Progenitor cell of endocrine pancreas (in vitro differentiated cells): ENCODE data around the gene CRB2. TPM values are rescaled to one million over a fixed set of nuclear protein-coding genes. Genes with fewer than 3 reads are reported as not detected.
A peak's percentile ranks its signal among the peaks of the same experiment; 100 is the strongest.

ENCODE experiments used
- DNase-seq: peaks from one replicate; pipeline ENCODE4 v3.0.0; 2021; ENCODE audit warnings: low spot score; ENCODE audit not compliant: unreplicated experiment
- H3K27ac Mint-ChIP-seq: 2 replicates; pipeline ENCODE4 v1.8.0; 2021; ENCODE audit warnings: mild to moderate bottlenecking, moderate library complexity, mixed read lengths
- H3K27me3 Mint-ChIP-seq: 2 replicates; pipeline ENCODE4 v1.8.0; 2021; ENCODE audit warnings: mixed read lengths
- H3K36me3 Mint-ChIP-seq: 2 replicates; pipeline ENCODE4 v1.8.0; 2022; ENCODE audit warnings: mixed read lengths; ENCODE audit not compliant: insufficient read depth
- H3K4me1 Mint-ChIP-seq: 2 replicates; pipeline ENCODE4 v1.8.0; 2021; ENCODE audit warnings: low read depth, mixed read lengths
- H3K4me3 Mint-ChIP-seq: 2 replicates; pipeline ENCODE4 v1.8.0; 2021; ENCODE audit warnings: low read depth, mild to moderate bottlenecking, moderate library complexity, mixed read lengths
- H3K9me3 Mint-ChIP-seq: 2 replicates; pipeline ENCODE4 v1.8.0; 2021; ENCODE audit warnings: low read depth, mixed read lengths
- microRNA-seq: library from miRNA; unstranded; fragments of <30 nt; microRNA quantifications from one replicate; pipeline ENCODE4 v1.1.0, GENCODE V29; 2020; ENCODE audit warnings: borderline number of aligned reads; ENCODE audit not compliant: unreplicated experiment
- total RNA-seq: library from RNA; stranded (reverse); gene quantifications from 2 replicates; pipeline ENCODE4 v1.2.1, GENCODE V29; 2021
- TF ChIP-seq, protein P1 (sequence below): fragments of 200-600 bp; sonication (generic); IDR thresholded peaks from one replicate; pipeline ENCODE4 v1.5.0; 2021; ENCODE audit warnings: antibody characterized with exemption, mild to moderate bottlenecking; ENCODE audit not compliant: unreplicated experiment

The CRB2 gene
- total RNA-seq, 1 donor from 2014 or later: 8.4 TPM

DNA sequence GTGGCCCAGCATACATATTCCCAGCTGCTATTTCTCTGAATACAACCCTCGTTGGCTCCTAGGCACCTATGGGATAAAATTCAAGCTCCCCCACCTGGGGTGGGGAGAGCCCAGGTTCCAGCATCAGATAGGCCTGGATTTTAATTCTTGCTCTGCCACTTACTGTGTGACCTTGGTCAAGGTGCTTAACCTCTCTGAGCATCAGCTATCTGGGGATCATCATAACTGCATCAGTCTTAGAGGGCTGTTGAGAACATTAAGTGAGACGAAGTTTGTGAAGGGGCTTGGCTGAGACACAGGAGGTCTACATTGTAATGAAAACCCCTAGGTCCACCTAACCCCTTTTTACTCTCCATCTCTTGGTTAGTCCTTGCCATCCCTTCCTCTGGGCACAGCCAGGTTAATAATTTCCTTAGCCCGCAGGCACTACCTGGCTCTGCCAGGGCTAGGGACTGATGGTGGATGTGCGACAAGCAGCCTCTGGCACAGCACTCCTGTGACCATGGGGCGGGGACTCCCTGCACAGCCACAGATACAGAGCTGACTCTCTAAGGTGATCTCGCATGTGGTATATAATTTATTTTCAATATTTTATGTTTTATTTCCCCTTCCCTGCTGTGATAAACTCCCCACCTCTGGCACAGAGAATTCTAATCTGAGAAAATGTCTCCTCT, 68.7 kb downstream of the CRB2 start:
- Mint-ChIP-seq H3K9me3 (peaks cover 8% of the 10 kb centered on the region), H3K36me3 (peaks cover 15% of the 10 kb centered on the region), H3K27ac (no peak overlapping the region), H3K4me3 (no peak overlapping the region), H3K27me3 (peaks cover 3% of the 10 kb centered on the region), H3K4me1 (peaks cover 3% of the 10 kb centered on the region)
- DNase-seq: no peak
- TF ChIP-seq, protein P1, sequence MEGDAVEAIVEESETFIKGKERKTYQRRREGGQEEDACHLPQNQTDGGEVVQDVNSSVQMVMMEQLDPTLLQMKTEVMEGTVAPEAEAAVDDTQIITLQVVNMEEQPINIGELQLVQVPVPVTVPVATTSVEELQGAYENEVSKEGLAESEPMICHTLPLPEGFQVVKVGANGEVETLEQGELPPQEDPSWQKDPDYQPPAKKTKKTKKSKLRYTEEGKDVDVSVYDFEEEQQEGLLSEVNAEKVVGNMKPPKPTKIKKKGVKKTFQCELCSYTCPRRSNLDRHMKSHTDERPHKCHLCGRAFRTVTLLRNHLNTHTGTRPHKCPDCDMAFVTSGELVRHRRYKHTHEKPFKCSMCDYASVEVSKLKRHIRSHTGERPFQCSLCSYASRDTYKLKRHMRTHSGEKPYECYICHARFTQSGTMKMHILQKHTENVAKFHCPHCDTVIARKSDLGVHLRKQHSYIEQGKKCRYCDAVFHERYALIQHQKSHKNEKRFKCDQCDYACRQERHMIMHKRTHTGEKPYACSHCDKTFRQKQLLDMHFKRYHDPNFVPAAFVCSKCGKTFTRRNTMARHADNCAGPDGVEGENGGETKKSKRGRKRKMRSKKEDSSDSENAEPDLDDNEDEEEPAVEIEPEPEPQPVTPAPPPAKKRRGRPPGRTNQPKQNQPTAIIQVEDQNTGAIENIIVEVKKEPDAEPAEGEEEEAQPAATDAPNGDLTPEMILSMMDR: no peak

DNA sequence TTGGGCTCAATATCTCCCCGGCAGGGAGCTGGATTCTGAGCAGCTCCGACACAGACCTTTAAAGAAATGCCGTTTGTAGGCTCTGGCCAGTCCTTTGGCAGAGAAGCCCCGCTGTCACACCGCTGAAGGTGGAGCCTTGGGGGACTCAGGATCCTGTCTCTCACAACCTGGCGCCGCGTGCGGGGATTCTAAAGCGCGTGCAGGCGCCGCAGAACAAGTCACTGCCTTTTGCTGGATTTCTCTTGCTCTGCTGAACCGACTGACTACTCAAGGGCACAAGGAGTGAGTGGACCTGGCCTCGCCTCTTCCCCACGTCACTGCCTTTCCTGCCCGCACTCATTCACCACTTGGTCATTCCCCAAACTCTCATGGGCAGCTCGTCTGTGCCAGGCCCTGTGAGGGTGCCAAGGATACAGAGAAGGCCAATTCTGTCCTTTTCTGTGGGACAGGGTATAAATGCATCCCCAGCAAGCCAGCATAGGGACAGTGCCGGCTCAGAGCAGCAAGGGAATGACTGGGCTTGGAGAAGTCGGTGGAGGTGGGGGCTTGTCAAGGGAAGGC, 69.3 kb downstream of the CRB2 start:
- no peak overlapping the region for H3K27ac Mint-ChIP-seq
- H3K9me3 Mint-ChIP-seq: peaks cover 15% of the 10 kb centered on the region
- peaks cover 3% of the 10 kb centered on the region for H3K4me1 Mint-ChIP-seq
- H3K4me3 Mint-ChIP-seq: no peak overlapping the region
- TF ChIP-seq, protein P1: no peak
- H3K27me3 Mint-ChIP-seq: peaks cover 3% of the 10 kb centered on the region
- DNase-seq: no peak
- peaks cover 19% of the 10 kb centered on the region for H3K36me3 Mint-ChIP-seq

DNA sequence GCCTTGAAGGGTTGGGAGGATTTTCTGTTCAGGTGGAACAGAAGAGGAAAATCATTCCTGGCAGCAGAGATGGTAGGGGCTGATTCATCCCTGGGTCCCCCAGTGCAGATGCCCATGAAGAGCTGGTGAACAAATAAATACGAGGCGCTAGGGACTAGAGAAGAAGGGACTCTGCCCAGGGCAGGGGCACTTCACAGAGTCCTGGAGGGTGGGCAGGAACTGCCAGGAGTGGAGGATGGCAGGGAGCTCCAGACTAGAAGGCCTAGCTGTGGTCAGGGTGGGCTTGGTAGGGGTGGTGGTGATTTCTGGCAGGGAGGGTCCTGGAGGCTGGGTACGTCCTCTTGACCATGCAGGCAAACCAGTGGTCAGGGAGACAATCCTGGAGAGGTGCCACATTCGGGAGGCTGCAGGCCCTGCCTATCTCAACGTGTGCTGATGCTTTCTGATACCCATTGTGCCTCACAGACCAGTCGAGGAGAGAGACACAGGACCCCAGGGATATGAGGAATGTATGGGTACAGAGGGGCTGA, 69.9 kb downstream of the CRB2 start:
- H3K27ac Mint-ChIP-seq: no peak overlapping the region
- H3K9me3 Mint-ChIP-seq: peaks cover 16% of the 10 kb centered on the region

DNA sequence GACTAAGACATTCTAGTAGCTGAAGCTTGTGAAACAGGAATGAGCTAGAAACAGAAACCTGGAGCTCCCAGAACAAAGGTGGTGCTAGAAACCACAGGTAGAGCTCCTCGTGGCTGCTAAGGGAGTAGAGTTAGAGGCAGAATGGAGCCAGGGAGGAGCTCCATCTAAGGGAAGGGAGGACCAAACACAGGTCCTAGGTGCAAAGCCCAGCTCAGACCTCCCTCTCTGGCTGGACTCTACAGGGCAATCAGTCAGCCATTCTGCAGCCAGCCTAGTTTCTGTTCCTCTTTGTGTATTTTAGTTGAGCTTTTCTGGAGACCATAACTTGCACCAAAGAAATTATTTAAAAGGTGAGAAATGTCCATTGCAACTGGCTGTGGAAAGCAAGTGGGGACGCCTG, 70.4 kb downstream of the CRB2 start:
- no peak for DNase-seq
- peaks cover 24% of the 10 kb centered on the region for H3K36me3 Mint-ChIP-seq
- peaks cover 1% of the 10 kb centered on the region for H3K4me1 Mint-ChIP-seq
- H3K4me3 Mint-ChIP-seq: no peak overlapping the region
- peak overlapping the region; percentile 62 for H3K27ac Mint-ChIP-seq
- peaks cover 3% of the 10 kb centered on the region for H3K27me3 Mint-ChIP-seq
- peaks cover 16% of the 10 kb centered on the region for H3K9me3 Mint-ChIP-seq
- TF ChIP-seq, protein P1: no peak

More for the DNA sequence above, 69.9 kb downstream of the CRB2 start:
- H3K4me1 Mint-ChIP-seq: peaks cover 1% of the 10 kb centered on the region
- DNase-seq: no peak
- peaks cover 3% of the 10 kb centered on the region for H3K27me3 Mint-ChIP-seq
- TF ChIP-seq, protein P1: no peak
- peaks cover 22% of the 10 kb centered on the region for H3K36me3 Mint-ChIP-seq
- no peak overlapping the region for H3K4me3 Mint-ChIP-seq

Small RNAs within 50 kb of the gene (microRNA-seq; reads per million reads assigned to microRNA genes)
- not detected for gene MIR601

Other genes starting within 250 kb of the CRB2 start
- gene STRBP, start 87.6 kb upstream of the CRB2 start, total RNA-seq: 87.3 and 101 TPM in 2 replicates